K562 treated with DMSO at 1 percent for 12 hours (cell line): ENCODE data around the gene NBPF4. TPM values are rescaled to one million over a fixed set of nuclear protein-coding genes. Genes with fewer than 3 reads are reported as not detected.

Source experiments
- total RNA-seq: library from RNA; unstranded; fragments of 300-600 nt; gene quantifications from 2 replicates; pipeline ENCODE4 v1.2.3, GENCODE V29; 2022; ENCODE audit not compliant: insufficient read depth

The NBPF4 gene, protein sequence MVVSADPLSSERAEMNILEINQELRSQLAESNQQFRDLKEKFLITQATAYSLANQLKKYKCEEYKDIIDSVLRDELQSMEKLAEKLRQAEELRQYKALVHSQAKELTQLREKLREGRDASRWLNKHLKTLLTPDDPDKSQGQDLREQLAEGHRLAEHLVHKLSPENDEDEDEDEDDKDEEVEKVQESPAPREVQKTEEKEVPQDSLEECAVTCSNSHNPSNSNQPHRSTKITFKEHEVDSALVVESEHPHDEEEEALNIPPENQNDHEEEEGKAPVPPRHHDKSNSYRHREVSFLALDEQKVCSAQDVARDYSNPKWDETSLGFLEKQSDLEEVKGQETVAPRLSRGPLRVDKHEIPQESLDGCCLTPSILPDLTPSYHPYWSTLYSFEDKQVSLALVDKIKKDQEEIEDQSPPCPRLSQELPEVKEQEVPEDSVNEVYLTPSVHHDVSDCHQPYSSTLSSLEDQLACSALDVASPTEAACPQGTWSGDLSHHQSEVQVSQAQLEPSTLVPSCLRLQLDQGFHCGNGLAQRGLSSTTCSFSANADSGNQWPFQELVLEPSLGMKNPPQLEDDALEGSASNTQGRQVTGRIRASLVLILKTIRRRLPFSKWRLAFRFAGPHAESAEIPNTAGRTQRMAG
- total RNA-seq = 2.5 and 8.6 TPM in 2 replicates

DNA sequence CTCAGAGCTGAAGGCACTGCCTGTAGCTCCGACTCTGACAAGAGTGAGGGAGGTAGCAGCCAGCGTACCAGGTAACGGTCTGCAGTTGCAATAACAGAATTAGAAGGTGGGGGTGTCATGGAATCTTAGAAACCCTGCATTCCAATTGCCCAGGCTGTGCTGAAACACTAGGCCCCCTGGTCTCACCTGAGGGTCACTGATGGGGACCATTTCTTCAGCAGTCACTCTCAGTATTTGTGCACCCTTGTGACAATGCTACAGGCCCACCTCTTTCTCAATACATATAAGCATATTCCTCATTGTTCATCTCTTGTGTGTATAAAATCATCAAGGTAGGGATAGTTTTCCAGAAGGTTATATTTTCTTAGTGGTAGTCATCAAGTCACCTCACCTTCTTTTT lies at the start of gene NBPF4:
NBPF4 (minus strand) TSS at position 101 of the 400 bp plus-strand sequence. CDS start 315 bp downstream, outside the sequence.

DNA sequence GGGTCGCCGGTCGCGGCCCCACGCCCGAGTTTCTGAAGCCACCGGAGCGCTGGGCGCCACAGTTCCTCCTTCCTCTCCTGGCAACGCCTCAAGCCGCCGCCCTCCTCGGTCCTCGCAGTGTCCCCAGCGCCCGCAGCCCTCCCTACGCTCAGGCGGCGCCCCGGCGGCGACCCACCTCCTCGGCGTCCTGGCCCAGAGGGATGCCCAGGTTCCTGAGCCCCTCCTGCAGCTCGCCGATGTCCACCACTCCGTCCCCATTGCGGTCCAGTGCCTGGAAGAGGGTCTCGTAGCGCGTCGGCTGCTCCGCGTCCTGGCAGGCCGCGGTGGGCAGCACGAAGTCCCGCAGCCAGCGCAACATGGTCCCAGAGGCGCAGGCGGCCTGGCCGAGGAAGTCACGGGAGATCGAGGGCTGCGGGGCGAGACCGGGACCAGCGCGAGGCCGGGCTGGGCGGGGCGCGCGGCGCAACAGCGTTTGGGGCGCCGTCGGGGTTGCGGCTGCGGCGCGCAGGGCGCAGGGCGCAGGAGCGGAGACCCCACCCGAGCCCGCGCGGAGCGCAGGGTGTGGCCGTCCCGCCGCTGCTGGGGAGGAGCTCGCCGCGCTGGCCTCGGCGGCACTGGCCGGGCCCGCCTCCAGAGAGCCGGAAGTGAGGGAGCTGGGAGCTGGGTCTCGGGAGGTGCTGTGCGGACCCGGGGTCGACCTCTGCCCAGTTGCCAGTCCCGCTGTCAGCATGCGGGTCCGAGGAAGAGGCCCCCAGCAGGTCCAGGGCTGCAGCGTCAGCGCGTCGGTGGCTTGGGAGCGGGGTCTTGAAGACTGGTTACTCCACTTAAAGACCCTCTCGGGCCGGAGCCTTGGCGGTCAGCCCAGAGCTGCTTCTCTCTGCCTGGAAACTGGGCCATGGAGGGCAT lies 43.8 kb downstream of the NBPF4 start, which contains the start of gene SLC25A24:
SLC25A24 (minus strand) TSS at position 563 of the 906 bp plus-strand sequence; CDS start at position 358, 205 bp downstream.

Other genes starting within 250 kb of the NBPF4 start
- 8.9 and 23.2 TPM in 2 replicates for gene SLC25A24, start 43.7 kb downstream of the NBPF4 start, total RNA-seq
- gene NBPF6, start 206.3 kb upstream of the NBPF4 start, total RNA-seq = 2.9 and 6.7 TPM in 2 replicates